GM19023 (cell line): ENCODE results near the gene LEKR1.
"Not testable (repeated sequence)": the region's sequence is repeated elsewhere in the genome, so short reads cannot be mapped to it uniquely, and the experiment has no call there.

Experiments used
- ATAC-seq: cut with Tn5 transposase; IDR thresholded peaks from one replicate; pipeline ENCODE4 v1.9.1; 2021; ENCODE audit warnings: mild to moderate bottlenecking, moderate library complexity; ENCODE audit not compliant: unreplicated experiment

Gene LEKR1

GRCh38 chr3:156803952-156804741 is 22.0 kb upstream of the LEKR1 start:
- ATAC-seq = no peak

- no peak for ATAC-seq
Measured at GRCh38 chr3:156806698-156807097, 19.5 kb upstream of the LEKR1 start.

- ATAC-seq = no peak
Measured at GRCh38 chr3:156808025-156808424, 18.1 kb upstream of the LEKR1 start.

GRCh38 chr3:156811089-156811862 is 14.9 kb upstream of the LEKR1 start:
- ATAC-seq = no peak

- no peak for ATAC-seq
Measured at GRCh38 chr3:156812521-156813335, 13.4 kb upstream of the LEKR1 start.

GRCh38 chr3:156814295-156814694 is 11.9 kb upstream of the LEKR1 start:
- no peak for ATAC-seq

- ATAC-seq = peak; percentile 34
Measured at GRCh38 chr3:156816091-156816793, 9.9 kb upstream of the LEKR1 start.

GRCh38 chr3:156816794-156817645 is 9.1 kb upstream of the LEKR1 start:
- ATAC-seq = peak; percentile 69

- ATAC-seq = no peak
Measured at GRCh38 chr3:156817646-156818272, 8.4 kb upstream of the LEKR1 start.

- no peak for ATAC-seq
Measured at GRCh38 chr3:156818273-156818651, 7.9 kb upstream of the LEKR1 start.

- no peak for ATAC-seq
Measured at GRCh38 chr3:156818890-156819289, 7.3 kb upstream of the LEKR1 start.

- ATAC-seq = no peak
Measured at GRCh38 chr3:156819842-156820691, 6.1 kb upstream of the LEKR1 start.

GRCh38 chr3:156820692-156821080 is 5.5 kb upstream of the LEKR1 start:
- no peak for ATAC-seq

- ATAC-seq = not testable (repeated sequence)
Measured at GRCh38 chr3:156822626-156823260, 3.4 kb upstream of the LEKR1 start.

GRCh38 chr3:156825795-156826143 is 384 bp upstream of the LEKR1 start:
- ATAC-seq = peak; percentile 55

GRCh38 chr3:156826896-156827882 is 1.0 kb downstream of the LEKR1 start:
- ATAC-seq = no peak

GRCh38 chr3:156831006-156831405 is 4.9 kb downstream of the LEKR1 start:
- ATAC-seq = no peak
